SIG-M5 (cell line): Measurements from ENCODE around the gene CCDC32.
A peak's percentile ranks its signal among the peaks of the same experiment; 100 is the strongest.
"Not testable (repeated sequence)": the region's sequence is repeated elsewhere in the genome, so short reads cannot be mapped to it uniquely, and the experiment has no call there.

ENCODE experiments used
- DNase-seq: peaks from one replicate; lab custom pipeline; 2025; lab: John Stamatoyannopoulos, UW

CCDC32 gene, protein sequence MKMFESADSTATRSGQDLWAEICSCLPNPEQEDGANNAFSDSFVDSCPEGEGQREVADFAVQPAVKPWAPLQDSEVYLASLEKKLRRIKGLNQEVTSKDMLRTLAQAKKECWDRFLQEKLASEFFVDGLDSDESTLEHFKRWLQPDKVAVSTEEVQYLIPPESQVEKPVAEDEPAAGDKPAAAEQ

DNA sequence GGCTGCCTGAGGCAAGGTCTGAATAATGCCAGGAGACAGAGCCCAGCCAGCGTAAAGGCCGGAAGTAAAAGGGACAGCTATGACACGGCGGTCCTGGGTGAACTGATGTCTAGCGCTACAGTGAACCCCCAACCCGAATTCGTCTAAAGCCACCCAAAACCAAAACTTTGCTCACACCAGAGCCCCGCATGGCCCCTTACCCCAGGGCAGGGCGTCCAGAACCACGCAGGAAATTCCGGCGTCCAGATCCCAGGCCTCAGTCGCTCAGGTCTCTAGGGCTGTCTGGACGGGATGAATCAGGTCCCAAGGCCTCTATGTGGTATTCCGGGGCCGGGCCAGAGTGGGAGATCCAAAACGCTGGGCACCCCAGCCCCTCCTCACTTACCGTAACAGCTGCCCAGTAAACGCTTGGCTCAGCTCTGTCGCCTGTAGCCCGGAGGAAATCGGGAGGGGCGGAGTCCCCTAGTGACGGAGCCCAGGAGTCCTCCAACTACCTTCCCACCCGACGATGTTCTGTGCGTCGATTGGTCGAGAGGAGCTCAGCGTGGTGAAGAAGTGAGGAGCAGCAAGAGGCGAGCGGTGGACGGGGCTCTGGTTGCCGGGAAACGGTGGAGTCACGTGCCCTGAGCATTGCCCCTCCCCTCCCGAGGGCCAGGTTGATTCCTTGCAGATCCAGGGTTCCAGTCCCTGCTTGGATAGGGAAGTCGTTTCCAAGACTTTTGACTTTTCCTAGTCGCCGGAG is at the start of gene CCDC32:
TSS of gene CCDC32 (minus strand) at position 452 of the 742 bp plus-strand sequence. CDS start 2,027 bp downstream, outside the sequence.
- DNase-seq, result peak; percentile 98

DNA sequence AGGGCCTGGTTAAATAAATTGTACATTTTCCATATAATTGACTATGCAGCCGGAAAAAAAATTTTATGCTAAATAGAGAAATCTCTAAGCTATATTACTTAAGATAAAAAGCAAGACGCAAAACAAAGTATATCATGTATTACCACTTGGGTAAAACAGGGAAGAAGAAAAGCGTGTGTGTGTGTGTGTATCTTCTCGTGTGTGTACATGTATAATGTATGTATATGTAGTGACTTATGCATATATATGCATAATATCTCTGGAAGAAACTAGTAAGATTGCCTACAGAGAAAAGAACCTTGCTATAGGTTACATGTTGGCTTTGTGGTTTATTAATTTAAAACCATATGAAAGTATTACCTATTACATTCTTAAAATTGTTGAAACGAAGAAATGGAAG is 48.2 kb upstream of the CCDC32 start:
- no peak for DNase-seq

DNA sequence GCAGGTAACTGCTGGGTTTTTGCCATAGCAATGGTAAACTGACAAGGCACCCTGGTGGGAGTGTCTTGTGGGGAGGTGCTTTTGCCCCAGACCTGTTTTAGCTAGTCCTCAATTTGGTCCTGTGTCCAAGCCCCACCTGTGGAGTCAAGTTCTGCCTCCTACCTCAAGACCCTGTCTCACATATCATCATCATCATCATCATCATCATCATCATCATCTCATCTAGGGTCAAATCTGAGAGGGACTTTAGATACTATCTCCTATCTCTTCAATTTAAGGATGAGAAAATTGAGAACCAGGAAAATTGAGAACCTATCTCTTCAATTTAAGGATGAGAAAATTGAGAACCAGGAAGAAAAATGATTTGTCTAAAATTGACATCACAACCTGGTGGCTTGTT is 39.1 kb upstream of the CCDC32 start:
- DNase-seq, result no peak

DNA sequence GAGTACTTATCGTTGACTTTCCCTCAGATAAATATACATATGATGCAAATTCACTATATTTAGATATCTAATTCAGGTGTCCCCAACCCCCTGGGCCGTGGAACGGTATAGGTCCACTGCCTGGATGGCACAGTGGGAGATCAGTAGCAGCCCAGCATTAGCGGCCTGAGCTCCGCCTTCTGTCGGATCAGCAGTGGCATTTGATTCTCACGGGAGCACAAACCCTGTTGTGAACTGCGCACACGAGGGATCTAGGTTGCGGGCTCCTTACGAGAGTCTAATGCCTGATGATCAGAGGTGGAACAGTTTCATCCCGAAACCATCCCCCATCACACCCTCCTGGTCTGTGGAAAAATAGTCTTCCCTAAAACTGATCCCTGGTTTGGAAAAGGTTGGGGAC is 36.1 kb upstream of the CCDC32 start:
- no peak for DNase-seq

DNA sequence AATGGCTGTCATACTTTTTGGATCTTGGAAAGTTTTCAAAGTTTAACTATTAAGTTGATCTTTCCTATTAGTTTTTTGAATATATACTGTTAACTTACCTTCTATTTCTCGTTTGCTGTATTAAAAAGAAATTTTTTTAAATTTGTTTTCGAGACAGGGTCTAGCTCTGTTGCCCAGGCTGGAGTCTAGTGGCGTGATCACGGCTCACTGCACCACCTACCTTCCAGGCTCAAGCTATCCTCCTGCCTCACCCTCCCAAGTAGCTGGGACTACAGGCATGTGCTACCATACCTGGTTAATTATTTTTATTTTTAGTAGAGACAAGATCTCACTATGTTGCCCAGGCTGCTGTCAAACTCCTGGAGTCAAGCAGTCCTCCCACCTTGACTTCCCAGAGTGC is 33.8 kb upstream of the CCDC32 start:
- no peak for DNase-seq

GRCh38 chr15:40598126-40598525 is 33.3 kb upstream of the CCDC32 start:
- no peak for DNase-seq

DNA sequence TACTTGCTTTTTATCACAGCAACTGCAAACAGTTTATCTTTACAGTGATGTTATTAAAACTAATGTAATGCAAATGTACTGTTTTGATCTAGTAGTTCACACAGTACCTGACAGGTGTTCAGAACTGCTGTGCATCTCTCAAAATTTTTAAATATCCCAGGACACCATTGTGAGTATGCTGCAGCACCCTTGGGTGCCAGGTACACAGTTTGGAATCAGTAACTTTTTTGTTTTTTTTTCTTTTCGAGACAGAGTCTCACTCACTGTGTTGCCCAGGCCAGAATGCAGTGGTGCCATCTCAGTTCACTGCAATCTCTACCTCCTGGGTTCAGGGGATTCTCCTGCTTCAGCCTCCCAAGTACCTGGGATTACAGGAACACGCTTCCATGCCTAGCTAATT is 32.2 kb upstream of the CCDC32 start:
- no peak for DNase-seq

GRCh38 chr15:40595773-40596172 is 30.9 kb upstream of the CCDC32 start:
- DNase-seq, result no peak

DNA sequence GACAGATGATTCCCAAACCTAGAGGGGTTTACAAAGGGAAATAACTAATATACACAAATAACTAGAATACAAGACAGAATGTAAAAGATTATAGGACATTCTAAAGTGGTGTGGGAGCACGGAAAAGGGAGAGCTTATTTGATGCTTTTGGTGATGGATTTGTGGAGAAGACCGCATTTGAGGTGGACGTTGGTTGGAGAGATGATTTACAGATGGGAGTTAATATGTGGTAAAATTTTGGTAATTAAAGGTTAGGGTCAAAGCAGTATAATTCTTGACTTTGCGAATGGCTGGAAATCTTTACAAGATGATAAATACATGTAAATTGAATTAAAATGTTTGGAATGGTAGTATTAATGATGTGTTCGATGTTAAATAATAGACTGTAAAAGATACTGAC is 30.4 kb upstream of the CCDC32 start:
- no peak for DNase-seq

- DNase-seq, result no peak
Measured at GRCh38 chr15:40594429-40594836, 29.6 kb upstream of the CCDC32 start.

DNA sequence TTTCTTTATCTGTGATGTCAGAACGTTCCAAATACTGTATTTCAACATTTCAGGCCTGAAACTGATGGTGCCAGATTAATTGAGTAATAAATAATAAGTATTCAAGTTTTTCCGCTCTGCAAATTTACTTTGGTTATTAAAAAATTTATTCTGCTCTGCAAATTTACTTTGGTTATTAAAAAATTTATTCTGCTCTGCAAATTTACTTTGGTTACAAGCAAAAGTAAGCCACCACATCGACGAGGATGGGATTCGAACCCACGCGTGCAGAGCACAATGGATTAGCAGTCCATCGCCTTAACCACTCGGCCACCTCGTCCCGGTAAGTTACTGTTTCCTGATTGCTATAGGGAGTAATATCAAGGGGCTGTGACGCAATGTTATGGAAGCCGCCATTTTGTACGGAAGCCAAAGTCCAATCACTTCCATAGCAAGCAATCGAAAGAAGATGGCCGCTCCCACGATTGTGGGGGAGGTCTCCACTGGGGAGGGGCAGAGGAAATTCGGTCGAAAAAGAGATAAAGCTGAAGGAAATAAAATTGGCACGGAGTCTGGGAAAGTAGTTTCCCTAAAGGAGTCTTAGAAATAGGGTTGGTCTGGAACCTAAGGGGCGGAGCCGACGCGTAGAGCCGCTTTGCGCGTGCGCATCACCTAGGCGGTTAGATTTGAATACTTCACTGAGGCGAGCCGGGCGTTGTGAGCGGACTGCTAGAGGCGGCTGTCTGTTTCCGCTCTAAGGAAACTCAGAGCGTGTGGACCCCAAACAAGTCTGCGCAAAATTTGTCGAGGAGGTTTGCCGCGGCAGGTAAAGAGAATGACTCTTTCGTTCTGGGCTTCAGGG is 29.0 kb upstream of the CCDC32 start, which contains the start of gene KNL1:
TSS of gene KNL1 (plus strand) at position 662 of the 841 bp plus-strand sequence. CDS start 8,683 bp downstream, outside the sequence.
- peak; percentile 63 for DNase-seq

GRCh38 chr15:40593165-40593564 is 28.3 kb upstream of the CCDC32 start:
- DNase-seq, result no peak

GRCh38 chr15:40591389-40591788 is 26.5 kb upstream of the CCDC32 start:
- no peak for DNase-seq

- no peak for DNase-seq
Measured at GRCh38 chr15:40590667-40591050, 25.8 kb upstream of the CCDC32 start.

- DNase-seq, result no peak
Measured at GRCh38 chr15:40584191-40584590, 19.3 kb upstream of the CCDC32 start.

DNA sequence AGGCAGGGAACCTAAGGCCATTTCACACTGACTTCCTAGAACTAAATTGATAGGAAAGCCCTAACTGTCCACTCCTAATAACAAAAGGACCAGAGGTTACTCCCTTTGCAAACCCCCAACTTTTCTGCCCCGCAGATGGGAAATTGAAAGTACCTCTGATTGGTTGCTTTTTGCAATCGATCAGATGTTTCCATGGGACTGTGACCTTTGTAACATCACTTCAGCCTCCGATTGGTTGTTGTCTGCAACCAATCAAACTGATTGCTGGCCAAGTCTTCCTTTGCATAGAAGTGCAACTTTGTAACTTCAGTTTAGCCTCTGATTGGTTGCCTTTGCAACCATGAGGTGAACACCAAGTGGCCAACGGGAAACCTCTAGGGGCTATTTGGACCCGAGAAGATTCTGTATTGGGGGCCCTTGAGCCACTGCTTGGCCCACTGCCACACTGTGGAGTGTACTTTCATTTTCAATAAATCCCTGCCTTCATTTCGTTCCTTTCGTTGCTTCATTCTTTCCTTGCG is 17.9 kb upstream of the CCDC32 start:
- peak; percentile 24 for DNase-seq

- not testable (repeated sequence) for DNase-seq
Measured at GRCh38 chr15:40581796-40582195, 17.0 kb upstream of the CCDC32 start.

- DNase-seq, result no peak
Measured at GRCh38 chr15:40578892-40579291, 14.1 kb upstream of the CCDC32 start.

DNA sequence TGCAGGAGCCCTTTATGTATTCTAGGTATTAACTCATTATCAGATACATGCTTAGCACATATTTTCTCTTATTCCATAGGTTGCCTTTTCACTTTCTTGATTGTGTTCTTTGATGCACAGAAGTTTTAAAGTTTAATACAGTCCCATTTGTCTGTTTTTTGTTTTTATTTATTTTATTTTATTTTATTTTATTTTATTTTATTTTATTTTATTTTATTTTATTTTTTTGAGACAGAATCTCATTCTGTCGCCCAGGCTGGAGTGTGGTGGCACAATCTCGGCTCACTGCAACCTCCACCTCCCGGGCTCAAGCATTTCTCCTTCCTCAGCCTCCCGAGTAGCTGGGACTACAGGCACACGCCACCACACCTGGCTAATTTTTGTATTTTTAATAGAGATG is 12.1 kb upstream of the CCDC32 start:
- not testable (repeated sequence) for DNase-seq

DNA sequence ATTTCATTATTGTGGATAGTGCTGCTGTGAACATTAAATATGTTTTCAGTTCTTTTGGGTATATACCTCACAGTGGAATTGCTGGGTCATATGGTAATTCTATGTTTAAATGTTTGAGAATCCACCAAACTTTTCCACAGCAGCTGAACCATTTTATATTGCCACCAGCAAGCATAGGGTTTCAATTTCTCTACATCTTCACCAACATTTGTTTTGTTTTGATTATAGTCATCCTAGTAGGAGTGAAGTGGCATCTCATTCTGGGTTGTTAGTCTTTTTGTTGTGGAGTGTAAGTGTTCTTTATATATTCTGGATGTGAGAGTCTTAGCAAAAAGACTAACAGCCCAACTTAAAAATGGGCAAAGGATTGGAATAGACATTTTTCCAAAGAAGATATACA is 10.3 kb upstream of the CCDC32 start:
- no peak for DNase-seq

DNA sequence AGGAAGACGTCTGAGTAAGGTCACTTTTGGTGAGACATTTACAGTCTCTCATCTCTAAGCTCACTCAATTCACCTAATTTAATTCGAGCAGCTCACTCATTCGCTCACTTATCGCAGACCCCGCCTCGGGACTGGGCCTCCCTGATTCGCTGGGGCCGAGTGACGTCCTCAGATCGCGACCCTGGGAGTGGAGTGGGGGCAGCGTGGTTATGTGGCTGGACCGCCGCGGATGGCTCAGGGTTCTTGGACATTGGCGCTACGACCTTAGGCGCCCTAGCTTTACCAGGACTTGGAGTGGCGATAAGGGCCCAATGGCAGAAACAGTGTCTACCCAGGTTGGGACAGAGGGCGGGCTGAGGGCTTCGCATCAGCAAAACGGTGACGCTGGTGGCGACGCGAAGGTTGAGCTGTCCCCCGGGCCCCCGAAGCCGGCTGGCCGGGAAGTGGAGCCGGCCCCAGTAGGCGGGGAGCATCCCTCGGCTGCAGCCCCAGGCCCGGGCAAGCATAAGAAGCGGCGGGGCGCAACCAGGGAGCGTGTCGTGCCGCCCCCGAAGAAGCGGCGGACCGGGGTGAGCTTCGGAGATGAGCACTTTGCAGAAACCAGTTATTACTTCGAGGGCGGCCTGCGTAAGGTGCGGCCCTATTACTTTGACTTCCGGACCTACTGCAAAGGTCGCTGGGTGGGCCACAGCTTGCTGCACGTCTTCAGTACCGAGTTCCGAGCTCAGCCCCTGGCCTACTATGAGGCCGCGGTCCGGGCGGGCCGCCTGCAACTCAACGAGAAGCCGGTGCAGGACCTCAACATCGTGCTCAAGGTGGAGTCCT is 4.5 kb upstream of the CCDC32 start, which contains the start of gene RPUSD2:
TSS of gene RPUSD2 (plus strand) at position 171 of the 825 bp plus-strand sequence. CDS start at position 210, 39 bp downstream.
- peak; percentile 61 for DNase-seq
